Ovary (tissue), 3 donors: ENCODE measurements around the gene CDKL2.

ENCODE experiments used
- CTCF ChIP-seq, 3 donors: fragments of 450-650 bp in 2 of 3; fragments of 200-600 bp in 1 of 3; IDR thresholded peaks; one replicate each; pipeline versions ENCODE4 v1.5.1 to v1.8.0; 2016 to 2022; ENCODE audit warnings: antibody characterized with exemption in 3 of 3, mild to moderate bottlenecking in 1 of 3
- POLR2A ChIP-seq: fragments of 450-650 bp; IDR thresholded peaks from one replicate; pipeline ENCODE4 v1.6.1; 2017; ENCODE audit warnings: antibody characterized with exemption, mild to moderate bottlenecking, moderate library complexity
- donor health status: DM: no; HTN: no; CAD: no.

- TF ChIP-seq CTCF (IDR thresholded peaks at IDR 0.05) = no peak
- TF ChIP-seq POLR2A = no peak
Observed at GRCh38 chr4:75542824-75543223, 87.5 kb downstream of the CDKL2 start.
